OCI-LY7 (cell line): ENCODE measurements around the gene TBX20.

Experiments
- EZH2phosphoT487 ChIP-seq: fragments of 200-600 bp; sonication (generic); IDR thresholded peaks from 2 replicates; pipeline ENCODE4 v1.6.1; 2018; ENCODE audit warnings: low read depth, borderline replicate concordance, mild to moderate bottlenecking, mixed run types, antibody characterized with exemption, low read length, moderate library complexity, mixed read lengths
- TF ChIP-seq, protein P1 (sequence below): fragments of 200-600 bp; sonication (generic); conservative IDR thresholded peaks from 2 replicates; pipeline ENCODE4 v1.5.1; 2014; ENCODE audit warnings: mild to moderate bottlenecking, antibody characterized with exemption, low read length, moderate library complexity, mixed read lengths

DNA sequence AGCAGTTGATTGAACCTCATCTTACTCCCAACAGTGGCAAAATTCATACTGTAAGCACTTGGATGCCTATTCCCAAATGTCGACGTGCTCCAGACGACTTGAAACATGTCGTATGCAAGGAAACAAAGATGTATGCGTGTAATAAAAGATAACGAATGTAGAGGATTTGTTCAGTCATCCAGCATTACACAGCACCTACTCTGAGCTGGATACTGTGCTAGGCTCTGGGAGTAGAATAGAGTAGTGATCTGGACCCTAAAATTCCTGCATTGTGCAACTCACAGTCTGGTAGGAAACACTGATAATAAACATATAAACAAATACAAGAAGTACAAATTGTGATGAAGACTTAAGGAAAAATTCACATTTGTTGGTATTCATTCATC, 5.6 kb upstream of the TBX20 start:
- TF ChIP-seq, protein P1, sequence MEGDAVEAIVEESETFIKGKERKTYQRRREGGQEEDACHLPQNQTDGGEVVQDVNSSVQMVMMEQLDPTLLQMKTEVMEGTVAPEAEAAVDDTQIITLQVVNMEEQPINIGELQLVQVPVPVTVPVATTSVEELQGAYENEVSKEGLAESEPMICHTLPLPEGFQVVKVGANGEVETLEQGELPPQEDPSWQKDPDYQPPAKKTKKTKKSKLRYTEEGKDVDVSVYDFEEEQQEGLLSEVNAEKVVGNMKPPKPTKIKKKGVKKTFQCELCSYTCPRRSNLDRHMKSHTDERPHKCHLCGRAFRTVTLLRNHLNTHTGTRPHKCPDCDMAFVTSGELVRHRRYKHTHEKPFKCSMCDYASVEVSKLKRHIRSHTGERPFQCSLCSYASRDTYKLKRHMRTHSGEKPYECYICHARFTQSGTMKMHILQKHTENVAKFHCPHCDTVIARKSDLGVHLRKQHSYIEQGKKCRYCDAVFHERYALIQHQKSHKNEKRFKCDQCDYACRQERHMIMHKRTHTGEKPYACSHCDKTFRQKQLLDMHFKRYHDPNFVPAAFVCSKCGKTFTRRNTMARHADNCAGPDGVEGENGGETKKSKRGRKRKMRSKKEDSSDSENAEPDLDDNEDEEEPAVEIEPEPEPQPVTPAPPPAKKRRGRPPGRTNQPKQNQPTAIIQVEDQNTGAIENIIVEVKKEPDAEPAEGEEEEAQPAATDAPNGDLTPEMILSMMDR, result no peak
- no peak for TF ChIP-seq EZH2phosphoT487
